Kidney epithelial cell (primary cell): ENCODE measurements around the gene ACO1. TPM values are rescaled to one million over a fixed set of nuclear protein-coding genes. Genes with fewer than 3 reads are reported as not detected.
A peak's percentile ranks its signal among the peaks of the same experiment; 100 is the strongest.

Experiments used
- DNase-seq: peaks from one replicate; pipeline ENCODE4 v3.0.0-alpha.2; 2010; ENCODE audit warnings: low read depth
- H3K27me3 ChIP-seq: 2 replicates; pipeline ENCODE4 v1.6.0; 2011; ENCODE audit warnings: low read length; ENCODE audit not compliant: control insufficient read depth, insufficient read depth
- H3K36me3 ChIP-seq: 2 replicates; pipeline ENCODE4 v1.5.1; 2011; ENCODE audit warnings: low read length; ENCODE audit not compliant: control insufficient read depth, insufficient read depth
- H3K4me3 ChIP-seq: 2 replicates; pipeline ENCODE4 v1.5.1; 2011; ENCODE audit warnings: low read depth, mild to moderate bottlenecking, control low read depth, low read length
- total RNA-seq: library from RNA; depleted of rRNA; stranded (reverse); fragments of >200 nt; gene quantifications from 2 replicates; pipeline ENCODE4 v1.2.3, GENCODE V29; 2015
- TF ChIP-seq, protein P1 (sequence below): IDR thresholded peaks from 2 replicates; pipeline ENCODE4 v1.5.1; 2011; ENCODE audit warnings: mild to moderate bottlenecking, moderate library complexity, low read length, control low read depth, inconsistent platforms; ENCODE audit not compliant: insufficient read depth, poor library complexity, severe bottlenecking

ACO1 gene
- total RNA-seq, 1 donor from 2014 or later, result 39.1 TPM

DNA sequence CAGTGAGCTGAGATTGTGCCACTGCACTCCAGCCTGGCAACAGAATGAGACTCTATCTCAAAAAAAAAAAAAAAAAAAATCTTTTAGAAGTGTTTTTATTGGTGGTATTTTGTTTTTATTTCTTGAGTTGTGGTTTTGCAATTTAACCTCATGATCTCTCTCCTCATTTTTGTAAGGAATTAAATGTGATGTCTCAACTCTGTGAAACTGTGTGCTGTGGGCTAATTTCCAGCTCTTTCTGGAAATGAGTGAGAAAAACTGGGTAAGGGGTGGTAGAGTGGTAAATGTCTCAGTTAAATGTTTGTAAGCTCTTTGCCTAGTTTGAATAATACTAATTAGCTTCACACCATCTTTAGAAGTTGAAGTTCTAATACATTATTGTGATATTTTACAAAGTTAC lies 29.0 kb downstream of the ACO1 start:
- TF ChIP-seq, protein P1, sequence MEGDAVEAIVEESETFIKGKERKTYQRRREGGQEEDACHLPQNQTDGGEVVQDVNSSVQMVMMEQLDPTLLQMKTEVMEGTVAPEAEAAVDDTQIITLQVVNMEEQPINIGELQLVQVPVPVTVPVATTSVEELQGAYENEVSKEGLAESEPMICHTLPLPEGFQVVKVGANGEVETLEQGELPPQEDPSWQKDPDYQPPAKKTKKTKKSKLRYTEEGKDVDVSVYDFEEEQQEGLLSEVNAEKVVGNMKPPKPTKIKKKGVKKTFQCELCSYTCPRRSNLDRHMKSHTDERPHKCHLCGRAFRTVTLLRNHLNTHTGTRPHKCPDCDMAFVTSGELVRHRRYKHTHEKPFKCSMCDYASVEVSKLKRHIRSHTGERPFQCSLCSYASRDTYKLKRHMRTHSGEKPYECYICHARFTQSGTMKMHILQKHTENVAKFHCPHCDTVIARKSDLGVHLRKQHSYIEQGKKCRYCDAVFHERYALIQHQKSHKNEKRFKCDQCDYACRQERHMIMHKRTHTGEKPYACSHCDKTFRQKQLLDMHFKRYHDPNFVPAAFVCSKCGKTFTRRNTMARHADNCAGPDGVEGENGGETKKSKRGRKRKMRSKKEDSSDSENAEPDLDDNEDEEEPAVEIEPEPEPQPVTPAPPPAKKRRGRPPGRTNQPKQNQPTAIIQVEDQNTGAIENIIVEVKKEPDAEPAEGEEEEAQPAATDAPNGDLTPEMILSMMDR, result no peak
- H3K4me3 ChIP-seq, result no peak overlapping the region
- no peaks in the 10 kb centered on the region for H3K27me3 ChIP-seq
- no peak for DNase-seq
- peaks cover under 1% of the 10 kb centered on the region for H3K36me3 ChIP-seq

GRCh38 chr9:32414856-32415255 lies 30.4 kb downstream of the ACO1 start:
- no peak for DNase-seq
- TF ChIP-seq, protein P1, result no peak
- no peaks in the 10 kb centered on the region for H3K36me3 ChIP-seq
- H3K4me3 ChIP-seq, result no peak overlapping the region
- no peaks in the 10 kb centered on the region for H3K27me3 ChIP-seq

DNA sequence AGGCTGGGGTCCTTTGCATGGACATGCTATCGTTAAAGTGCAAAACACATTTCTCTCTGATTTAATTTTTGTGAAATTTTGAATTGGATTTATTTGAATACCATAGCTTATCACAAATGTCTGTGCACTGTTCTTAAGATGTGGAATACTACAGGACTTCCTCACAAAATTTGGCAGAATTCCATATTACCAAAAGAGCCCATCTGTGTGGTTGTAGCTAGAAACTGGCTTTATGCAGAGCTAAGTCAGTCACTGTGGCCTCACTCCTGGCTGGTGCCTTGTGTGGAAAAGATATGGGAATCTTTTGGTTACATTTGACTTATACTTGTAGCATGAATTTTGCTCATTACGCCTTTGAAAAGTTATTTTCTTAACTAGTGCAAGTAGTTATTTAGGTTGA lies 35.5 kb downstream of the ACO1 start:
- TF ChIP-seq, protein P1, result no peak
- no peaks in the 10 kb centered on the region for H3K27me3 ChIP-seq
- H3K36me3 ChIP-seq, result peaks cover 2% of the 10 kb centered on the region
- H3K4me3 ChIP-seq, result no peak overlapping the region
- DNase-seq, result no peak

DNA sequence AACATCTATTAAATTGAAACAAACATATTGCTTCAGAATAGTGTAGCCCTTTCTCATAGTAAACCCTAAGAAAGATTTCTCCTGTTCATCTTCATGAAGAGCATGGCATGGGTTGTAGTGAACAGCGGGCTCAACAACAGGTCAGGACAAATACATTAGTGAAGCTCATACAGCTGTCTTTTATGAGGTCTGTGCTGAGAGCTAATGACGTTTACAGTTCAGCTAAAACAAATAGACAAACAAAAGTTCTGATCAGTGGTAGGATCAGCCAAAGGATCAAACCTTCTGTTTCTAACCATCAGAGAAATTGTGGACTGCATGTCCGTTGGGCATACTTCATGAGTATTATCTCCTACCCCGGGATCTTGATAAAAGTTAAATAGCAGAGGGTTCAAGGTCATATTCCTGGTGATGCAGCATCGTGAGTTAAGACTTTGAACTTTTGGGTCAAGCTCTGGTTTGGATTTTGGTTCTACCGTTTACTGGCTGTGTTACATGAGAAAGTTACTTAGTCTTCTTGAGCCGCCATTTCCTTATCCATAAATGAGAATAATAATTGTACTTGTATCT lies 37.9 kb downstream of the ACO1 start:
- DNase-seq, result no peak
- TF ChIP-seq, protein P1, result no peak
- Histone ChIP-seq H3K36me3 (peaks cover 2% of the 10 kb centered on the region), H3K4me3 (no peak overlapping the region), H3K27me3 (no peaks in the 10 kb centered on the region)

GRCh38 chr9:32423371-32423770 lies 38.9 kb downstream of the ACO1 start:
- H3K4me3 ChIP-seq, result no peak overlapping the region
- no peaks in the 10 kb centered on the region for H3K27me3 ChIP-seq
- H3K36me3 ChIP-seq, result peaks cover 2% of the 10 kb centered on the region
- TF ChIP-seq, protein P1, result no peak
- DNase-seq, result peak; percentile 39

- peaks cover 4% of the 10 kb centered on the region for H3K36me3 ChIP-seq
- no peak for DNase-seq
- H3K27me3 ChIP-seq, result no peaks in the 10 kb centered on the region
- H3K4me3 ChIP-seq, result no peak overlapping the region
- TF ChIP-seq, protein P1, result no peak
These were observed 40.2 kb downstream of the ACO1 start for GRCh38 chr9:32424616-32425015.
